GM06990 (cell line): ENCODE data around the gene SIAE.

Experiments
- DNase-seq: peaks from one replicate; pipeline ENCODE4 v3.0.0-alpha.2; 2011; ENCODE audit not compliant: insufficient read length; ENCODE audit errors: extremely low read depth
- H3K27me3 ChIP-seq: replicated peaks from 2 replicates; pipeline ENCODE4 v1.6.0; 2011; ENCODE audit warnings: low read length; ENCODE audit not compliant: control insufficient read depth, insufficient read depth
- H3K36me3 ChIP-seq: 2 replicates; pipeline ENCODE4 v1.5.1; 2011; ENCODE audit warnings: low read length; ENCODE audit not compliant: control insufficient read depth, insufficient read depth
- H3K4me3 ChIP-seq: replicated peaks from 2 replicates; pipeline ENCODE4 v1.5.1; 2011; ENCODE audit warnings: low read depth, mild to moderate bottlenecking, control low read depth, low read length
- CTCF ChIP-seq: IDR thresholded peaks from 2 replicates; pipeline ENCODE4 v1.5.1; 2011; ENCODE audit warnings: low read length, control low read depth, mild to moderate bottlenecking, inconsistent platforms; ENCODE audit not compliant: insufficient read depth, poor library complexity, severe bottlenecking

SIAE gene

GRCh38 chr11:124662106-124662505 lies 11.4 kb downstream of the SIAE start:
- TF ChIP-seq CTCF = no peak

GRCh38 chr11:124661553-124661952 lies 12.0 kb downstream of the SIAE start:
- no peaks in the 10 kb centered on the region for H3K27me3 ChIP-seq
- TF ChIP-seq CTCF = no peak
- no peak for DNase-seq
- H3K4me3 ChIP-seq = no peak overlapping the region
- no peaks in the 10 kb centered on the region for H3K36me3 ChIP-seq

More at GRCh38 chr11:124662106-124662505, 11.4 kb downstream of the SIAE start:
- H3K36me3 ChIP-seq = no peaks in the 10 kb centered on the region
- no peak overlapping the region for H3K4me3 ChIP-seq
- DNase-seq = no peak
- H3K27me3 ChIP-seq = no peaks in the 10 kb centered on the region

GRCh38 chr11:124658986-124659385 lies 14.6 kb downstream of the SIAE start:
- no peaks in the 10 kb centered on the region for H3K27me3 ChIP-seq
- no peak for DNase-seq
- H3K4me3 ChIP-seq = no peak overlapping the region
- TF ChIP-seq CTCF = no peak
- H3K36me3 ChIP-seq = no peaks in the 10 kb centered on the region

GRCh38 chr11:124658501-124658900 lies 15.0 kb downstream of the SIAE start:
- DNase-seq = no peak
- no peak overlapping the region for H3K4me3 ChIP-seq
- no peaks in the 10 kb centered on the region for H3K36me3 ChIP-seq
- no peak for TF ChIP-seq CTCF
- H3K27me3 ChIP-seq = no peaks in the 10 kb centered on the region

GRCh38 chr11:124657904-124658303 lies 15.6 kb downstream of the SIAE start:
- DNase-seq = no peak
- no peak for TF ChIP-seq CTCF
- Histone ChIP-seq H3K4me3 (no peak overlapping the region), H3K27me3 (no peaks in the 10 kb centered on the region), H3K36me3 (no peaks in the 10 kb centered on the region)
